CD4-positive, alpha-beta memory T cell (primary cell): Measurements from ENCODE around the gene ZFYVE28. TPM values are rescaled to one million over a fixed set of nuclear protein-coding genes. Genes with fewer than 3 reads are reported as not detected.

Experiments
- CTCF ChIA-PET: fragments of 350-600 bp; sonication (Branson Sonifier 250); formaldehyde crosslinking; loops from one replicate; lab custom pipeline; 2021; ENCODE audit warnings: inconsistent platforms; ENCODE audit not compliant: partially characterized antibody; lab: Charles Lee
- POLR2A ChIA-PET: fragments of 350-600 bp; sonication (Branson Sonifier 250); formaldehyde crosslinking; loops from one replicate; lab custom pipeline; 2021; ENCODE audit not compliant: partially characterized antibody; lab: Charles Lee
- DNase-seq, 5 donors: peaks; one replicate each; pipeline versions ENCODE4 v3.0.0 to v3.0.0-alpha.2; 2020 to 2022; ENCODE audit warnings: mixed read lengths in 1 of 5
- H3K27ac ChIP-seq: one replicate; pipeline ENCODE4 v1.7.0; 2013; ENCODE audit warnings: low read depth, low read length
- H3K27me3 ChIP-seq: 2 replicates; pipeline ENCODE4 v1.7.0; 2013; ENCODE audit warnings: mild to moderate bottlenecking, low read length, moderate library complexity; ENCODE audit not compliant: insufficient read depth
- H3K36me3 ChIP-seq: 2 replicates; pipeline ENCODE4 v1.7.0; 2013; ENCODE audit warnings: mild to moderate bottlenecking, low read length, moderate library complexity; ENCODE audit not compliant: insufficient read depth
- H3K4me1 ChIP-seq: 2 replicates; pipeline ENCODE4 v1.7.0; 2013; ENCODE audit warnings: mild to moderate bottlenecking, low read length, moderate library complexity; ENCODE audit not compliant: insufficient read depth
- H3K4me3 ChIP-seq, 2 donors: one replicate each; pipeline ENCODE4 v1.7.0; 2013; ENCODE audit warnings: low read length in 2 of 2, mild to moderate bottlenecking in 1 of 2
- H3K9me3 ChIP-seq, 2 donors: one replicate each; pipeline ENCODE4 v1.7.0; 2013; ENCODE audit warnings: low read length in 2 of 2, control low read depth in 1 of 2; ENCODE audit not compliant: control insufficient read depth in 1 of 2
- H3K27ac Mint-ChIP-seq, 7 donors: one replicate each; pipeline ENCODE4 v1.8.0; 2020 to 2021; ENCODE audit warnings: mixed read lengths in 7 of 7, mild to moderate bottlenecking in 6 of 7, inconsistent platforms in 3 of 7, moderate library complexity in 3 of 7
- H3K27me3 Mint-ChIP-seq, 2 donors: one replicate each; pipeline ENCODE4 v1.8.0; 2020 to 2021; ENCODE audit warnings: mixed read lengths in 2 of 2
- H3K36me3 Mint-ChIP-seq, 2 donors: one replicate each; pipeline ENCODE4 v1.8.0; 2020 to 2021; ENCODE audit warnings: mixed read lengths in 2 of 2, inconsistent platforms in 1 of 2, mild to moderate bottlenecking in 1 of 2
- H3K4me1 Mint-ChIP-seq, 4 donors: one replicate each; pipeline ENCODE4 v1.8.0; 2020 to 2021; ENCODE audit warnings: mixed read lengths in 4 of 4, mild to moderate bottlenecking in 1 of 4
- H3K4me3 Mint-ChIP-seq, 8 donors: one replicate each; pipeline ENCODE4 v1.8.0; 2020 to 2021; ENCODE audit warnings: mixed read lengths in 8 of 8, mild to moderate bottlenecking in 7 of 8, moderate library complexity in 6 of 8, inconsistent platforms in 3 of 8
- H3K9me3 Mint-ChIP-seq, 8 donors: one replicate each; pipeline ENCODE4 v1.8.0; 2020 to 2021; ENCODE audit warnings: mixed read lengths in 8 of 8, mild to moderate bottlenecking in 5 of 8, inconsistent platforms in 3 of 8, moderate library complexity in 1 of 8
- intact Hi-C: fragments of 100-400 bp; cut with micrococcal nuclease; formaldehyde crosslinking; loops from one replicate; pipeline ENCODE4 v1.15.1; 2023
- polyA plus RNA-seq, 2 donors: library from polyadenylated mRNA; unstranded; fragments of 300-500 nt; fragmentation: Illumina TruSeq; gene quantifications; one replicate each; pipeline ENCODE4 v1.2.3, GENCODE V29; 2021
- total RNA-seq, 2 experiments: library from RNA; stranded (reverse); gene quantifications; one replicate each; pipeline ENCODE4 v1.2.3, GENCODE V29; 2021

Gene ZFYVE28
- total and polyA plus RNA-seq, 4 experiments from 2014 or later, result 13.1 to 31.8 (median 23.8) TPM

DNA sequence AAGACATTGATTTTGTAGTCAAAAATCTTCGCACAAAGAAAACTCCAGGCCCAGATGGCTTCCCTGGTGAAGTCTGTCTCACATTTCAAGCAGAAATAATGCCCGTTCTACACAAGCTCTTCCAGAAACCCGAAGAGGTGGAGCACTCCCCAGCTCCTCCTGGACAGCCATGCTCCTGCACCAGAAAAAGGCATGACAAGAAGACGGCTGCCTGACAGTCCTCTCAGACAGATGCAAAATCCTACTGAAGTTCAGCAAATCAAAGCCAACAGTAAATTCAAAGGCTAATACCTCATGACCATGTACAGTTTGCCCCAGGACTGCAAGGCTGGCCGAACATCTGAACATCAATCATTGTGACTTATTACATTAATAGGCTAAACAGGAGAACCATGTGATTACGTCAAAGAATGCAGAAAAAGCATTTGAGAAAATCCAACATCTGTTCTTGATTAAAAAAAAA lies 125.8 kb downstream of the ZFYVE28 start:
- Histone ChIP-seq H3K4me3 (no peak overlapping the region), H3K27me3 (no peaks in the 10 kb centered on the region), H3K9me3 (no peaks in the 10 kb centered on the region), H3K27ac (no peak overlapping the region), H3K4me1 (peaks cover 41% of the 10 kb centered on the region), H3K36me3 (no peaks in the 10 kb centered on the region)
- H3K27ac Mint-ChIP-seq, result peak overlapping the region; percentile 73 to 98 (median 94)
- ChIA-PET POLR2A (interaction anchor here (0.6 to 5.4 kb wide), 3 partner anchors 18 to 120 kb away, joined by 3 to 51 read pairs (median 23); partner anchors contain the start of gene MXD4), CTCF (no interaction called here)
- H3K9me3 Mint-ChIP-seq, result peaks cover 0 to 2% (median 0%) of the 10 kb centered on the region in 8 donors
- H3K27me3 Mint-ChIP-seq, result no peaks in the 10 kb centered on the region
- peaks cover 20 to 56% (median 36%) of the 10 kb centered on the region in 4 donors for H3K4me1 Mint-ChIP-seq
- peak overlapping the region in 2 of 8 donors; percentile 43 to 50 for H3K4me3 Mint-ChIP-seq
- intact Hi-C loops, result no loop called here
- no peak for DNase-seq
- H3K36me3 Mint-ChIP-seq, result peaks cover 3 to 9% of the 10 kb centered on the region in 2 donors

DNA sequence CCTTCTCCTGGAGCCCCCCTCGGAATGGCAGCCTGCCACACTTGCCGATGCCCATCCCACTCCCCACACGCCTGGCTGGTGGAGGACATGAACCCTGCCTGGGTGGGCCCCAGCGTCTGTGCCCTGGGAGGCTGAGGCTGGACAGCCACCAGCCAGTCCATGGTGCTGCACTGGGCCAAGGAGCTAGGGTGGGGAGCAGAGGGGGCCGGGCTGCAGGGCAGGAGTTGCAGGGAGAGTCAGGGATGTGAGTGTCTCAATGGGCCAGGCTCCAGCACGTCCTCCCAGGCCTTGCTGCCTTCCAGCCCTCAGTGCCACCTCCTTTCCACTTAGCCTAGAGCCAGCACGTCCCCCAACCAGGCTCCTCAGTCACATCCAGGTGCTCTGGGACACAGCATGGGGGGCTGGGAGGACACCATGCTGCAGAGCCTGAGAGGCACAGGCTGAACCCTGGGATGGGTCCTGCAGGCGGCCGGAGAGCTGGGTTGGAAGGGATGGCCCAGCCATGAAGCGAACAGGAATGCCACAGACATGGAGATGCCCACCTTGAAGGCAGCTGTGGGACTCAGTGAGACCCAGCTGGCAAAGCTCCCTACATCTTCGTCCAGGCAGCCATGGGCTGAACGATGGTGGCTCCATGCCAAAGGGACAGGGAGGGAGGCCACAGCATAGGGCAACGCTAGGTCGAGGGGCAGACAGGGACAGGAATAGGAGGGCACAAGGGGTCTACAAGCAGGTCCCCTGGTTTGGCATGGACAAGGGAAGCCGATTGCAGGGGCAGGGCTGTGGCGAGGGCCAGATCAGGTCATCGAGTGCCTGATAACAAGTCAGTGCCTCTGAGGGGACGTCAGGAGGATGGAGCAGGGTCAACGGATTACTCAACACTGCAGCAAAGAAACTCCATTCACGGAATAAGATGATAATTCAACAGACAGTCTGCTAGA lies 126.5 kb downstream of the ZFYVE28 start:
- H3K36me3 ChIP-seq, result no peaks in the 10 kb centered on the region
- intact Hi-C loops, result loop anchor here (1.0 to 2.0 kb wide), 3 partner anchors 10 to 49 kb away; partner anchors contain the start of genes HAUS3, MXD4 and POLN
- no peak overlapping the region for H3K4me3 ChIP-seq
- peaks cover 16 to 52% (median 33%) of the 10 kb centered on the region in 4 donors for H3K4me1 Mint-ChIP-seq
- CTCF ChIA-PET, result interaction anchor here (0.9 to 2.5 kb wide), 2 partner anchors 55 to 123 kb away, joined by 4 to 6 read pairs; no protein-coding TSS in a partner anchor
- peak overlapping the region; percentile 85 to 99 (median 97) for H3K27ac Mint-ChIP-seq
- H3K27ac ChIP-seq, result peak overlapping the region; percentile 71
- POLR2A ChIA-PET, result interaction anchor here (1.4 to 5.4 kb wide), 6 partner anchors 10 to 672 kb away, joined by 4 to 51 read pairs (median 16); partner anchors contain the start of genes CFAP99, GRK4, MXD4 and NOP14
- no peaks in the 10 kb centered on the region for H3K27me3 Mint-ChIP-seq
- peaks cover 0 to 9% of the 10 kb centered on the region in 2 donors for H3K36me3 Mint-ChIP-seq
- H3K4me1 ChIP-seq, result peaks cover 41% of the 10 kb centered on the region
- no peaks in the 10 kb centered on the region for H3K27me3 ChIP-seq
- H3K9me3 ChIP-seq, result no peaks in the 10 kb centered on the region
- no peaks in the 10 kb centered on the region for H3K9me3 Mint-ChIP-seq
- peak overlapping the region in 2 of 8 donors; percentile 34 to 79 for H3K4me3 Mint-ChIP-seq
- DNase-seq, result no peak

GRCh38 chr4:2290974-2291704 lies 127.3 kb downstream of the ZFYVE28 start:
- no peaks in the 10 kb centered on the region for H3K9me3 ChIP-seq
- no peaks in the 10 kb centered on the region for H3K27me3 ChIP-seq
- H3K27me3 Mint-ChIP-seq, result no peaks in the 10 kb centered on the region
- no peaks in the 10 kb centered on the region for H3K9me3 Mint-ChIP-seq
- ChIA-PET CTCF (interaction anchor here (0.9 to 2.5 kb wide), 7 partner anchors 9 to 128 kb away, joined by 4 to 9 read pairs (median 5); partner anchors contain the start of genes CFAP99 and ZFYVE28), POLR2A (interaction anchor here (0.6 to 5.4 kb wide), 12 partner anchors 9 to 673 kb away, joined by 3 to 51 read pairs (median 5); partner anchors contain the start of genes CFAP99, GRK4, HAUS3 and MXD4)
- peak overlapping the region; percentile 96 to 99 (median 98) for H3K27ac Mint-ChIP-seq
- H3K36me3 ChIP-seq, result no peaks in the 10 kb centered on the region
- peak overlapping the region in 7 of 8 donors; percentile 77 to 91 (median 81) for H3K4me3 Mint-ChIP-seq
- intact Hi-C loops, result loop anchor here (1.0 to 2.0 kb wide), 3 partner anchors 9 to 48 kb away; partner anchors contain the start of genes HAUS3, MXD4 and POLN
- peaks cover 16 to 52% (median 34%) of the 10 kb centered on the region in 4 donors for H3K4me1 Mint-ChIP-seq
- peak overlapping the region; percentile 71 for H3K27ac ChIP-seq
- H3K4me1 ChIP-seq, result peaks cover 41% of the 10 kb centered on the region
- DNase-seq, result peak; percentile 81 to 92 (median 84)
- no peak overlapping the region for H3K4me3 ChIP-seq
- peaks cover 0 to 9% of the 10 kb centered on the region in 2 donors for H3K36me3 Mint-ChIP-seq

DNA sequence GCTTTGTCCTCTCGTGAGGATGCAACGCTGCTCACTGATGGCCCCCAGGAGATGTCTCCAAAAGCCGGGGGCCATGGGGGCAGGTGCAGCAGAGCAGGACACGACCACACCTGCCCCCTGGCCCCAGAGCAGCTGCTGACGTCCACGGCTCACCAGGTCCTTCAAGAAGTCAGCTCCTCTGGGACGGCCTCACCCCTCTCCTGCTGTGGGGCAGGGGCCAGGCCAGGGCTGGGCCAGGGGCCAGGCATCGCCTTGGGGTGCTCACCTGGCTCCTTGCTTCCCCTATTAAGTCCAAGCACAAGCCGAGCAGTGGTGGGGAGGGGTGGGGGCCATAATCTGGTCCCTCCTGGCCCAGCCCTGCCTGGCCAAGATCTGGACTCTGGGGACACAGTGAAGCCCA lies 128.0 kb downstream of the ZFYVE28 start:
- ChIA-PET POLR2A (interaction anchor here (0.6 to 5.4 kb wide), 11 partner anchors 9 to 178 kb away, joined by 3 to 51 read pairs (median 6); partner anchors contain the start of genes CFAP99, HAUS3, MXD4 and POLN), CTCF (interaction anchor here (0.9 to 2.5 kb wide), 7 partner anchors 9 to 128 kb away, joined by 4 to 9 read pairs (median 5); partner anchors contain the start of genes CFAP99, MXD4 and ZFYVE28)
- Mint-ChIP-seq H3K27ac (peak overlapping the region; percentile 96 to 99 (median 98)), H3K27me3 (no peaks in the 10 kb centered on the region), H3K9me3 (no peaks in the 10 kb centered on the region), H3K36me3 (peaks cover 0 to 9% of the 10 kb centered on the region in 2 donors), H3K4me3 (peak overlapping the region in 6 of 8 donors; percentile 77 to 91 (median 83)), H3K4me1 (peaks cover 15 to 45% (median 31%) of the 10 kb centered on the region in 4 donors)
- peak overlapping the region in 1 of 2 donors; percentile 27 for H3K4me3 ChIP-seq
- no peaks in the 10 kb centered on the region for H3K27me3 ChIP-seq
- intact Hi-C loops, result loop anchor here (2.0 kb wide), 2 partner anchors 28 to 48 kb away; partner anchors contain the start of genes HAUS3, MXD4 and POLN
- H3K36me3 ChIP-seq, result no peaks in the 10 kb centered on the region
- DNase-seq, result no peak
- H3K9me3 ChIP-seq, result no peaks in the 10 kb centered on the region
- peak overlapping the region; percentile 71 for H3K27ac ChIP-seq
- H3K4me1 ChIP-seq, result peaks cover 42% of the 10 kb centered on the region

GRCh38 chr4:2289955-2290333 lies 128.5 kb downstream of the ZFYVE28 start:
- H3K27me3 Mint-ChIP-seq, result no peaks in the 10 kb centered on the region
- peaks cover 14 to 43% (median 31%) of the 10 kb centered on the region in 4 donors for H3K4me1 Mint-ChIP-seq
- Histone ChIP-seq H3K27ac (peak overlapping the region; percentile 71), H3K36me3 (no peaks in the 10 kb centered on the region), H3K27me3 (no peaks in the 10 kb centered on the region), H3K9me3 (no peaks in the 10 kb centered on the region), H3K4me1 (peaks cover 45% of the 10 kb centered on the region), H3K4me3 (no peak overlapping the region)
- DNase-seq, result no peak
- H3K27ac Mint-ChIP-seq, result peak overlapping the region; percentile 80 to 99 (median 97)
- H3K9me3 Mint-ChIP-seq, result no peaks in the 10 kb centered on the region
- peak overlapping the region in 4 of 8 donors; percentile 10 to 31 (median 17) for H3K4me3 Mint-ChIP-seq
- intact Hi-C loops, result loop anchor here (2.0 to 10.0 kb wide), 3 partner anchors 27 to 65 kb away; partner anchors contain the start of genes HAUS3, MXD4 and POLN
- ChIA-PET CTCF (interaction anchor here (0.5 to 2.5 kb wide), 7 partner anchors 8 to 129 kb away, joined by 3 to 9 read pairs (median 5); partner anchors contain the start of genes CFAP99, MXD4 and ZFYVE28), POLR2A (interaction anchor here (1.0 to 5.4 kb wide), 6 partner anchors 8 to 129 kb away, joined by 3 to 51 read pairs (median 16); partner anchors contain the start of genes CFAP99, HAUS3, MXD4 and POLN)
- H3K36me3 Mint-ChIP-seq, result peaks cover 0 to 9% of the 10 kb centered on the region in 2 donors
